Liver (tissue), 3 donors: ENCODE measurements around the gene DMRTC2.

ENCODE experiments used
- RAD21 ChIP-seq, 2 donors: IDR thresholded peaks; 2 replicates each; pipeline ENCODE4 v1.6.1; 2016; ENCODE audit warnings: antibody characterized with exemption in 2 of 2, mild to moderate bottlenecking in 2 of 2
- RXRA ChIP-seq, 2 donors: IDR thresholded peaks; 2 replicates each; pipeline ENCODE4 v1.6.1; 2017 to 2018; ENCODE audit warnings: antibody characterized with exemption in 2 of 2, mild to moderate bottlenecking in 1 of 2
- TF ChIP-seq, protein P1 (sequence below): fragments of 150-350 bp; IDR thresholded peaks from 2 replicates; pipeline ENCODE4 v1.5.1; 2017; ENCODE audit warnings: improper control_type of control experiment, low read depth, low read length; ENCODE audit not compliant: missing input control
- donor health status: healthy.
- donor health status: healthy.

DNA sequence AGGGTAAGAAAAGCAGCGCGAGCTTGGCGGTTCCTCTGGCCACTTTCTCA lies at the start of gene DMRTC2:
- no peak for TF ChIP-seq RXRA (IDR thresholded peaks at IDR 0.05)
- TF ChIP-seq RAD21 (IDR thresholded peaks at IDR 0.05): no peak
- TF ChIP-seq, protein P1, sequence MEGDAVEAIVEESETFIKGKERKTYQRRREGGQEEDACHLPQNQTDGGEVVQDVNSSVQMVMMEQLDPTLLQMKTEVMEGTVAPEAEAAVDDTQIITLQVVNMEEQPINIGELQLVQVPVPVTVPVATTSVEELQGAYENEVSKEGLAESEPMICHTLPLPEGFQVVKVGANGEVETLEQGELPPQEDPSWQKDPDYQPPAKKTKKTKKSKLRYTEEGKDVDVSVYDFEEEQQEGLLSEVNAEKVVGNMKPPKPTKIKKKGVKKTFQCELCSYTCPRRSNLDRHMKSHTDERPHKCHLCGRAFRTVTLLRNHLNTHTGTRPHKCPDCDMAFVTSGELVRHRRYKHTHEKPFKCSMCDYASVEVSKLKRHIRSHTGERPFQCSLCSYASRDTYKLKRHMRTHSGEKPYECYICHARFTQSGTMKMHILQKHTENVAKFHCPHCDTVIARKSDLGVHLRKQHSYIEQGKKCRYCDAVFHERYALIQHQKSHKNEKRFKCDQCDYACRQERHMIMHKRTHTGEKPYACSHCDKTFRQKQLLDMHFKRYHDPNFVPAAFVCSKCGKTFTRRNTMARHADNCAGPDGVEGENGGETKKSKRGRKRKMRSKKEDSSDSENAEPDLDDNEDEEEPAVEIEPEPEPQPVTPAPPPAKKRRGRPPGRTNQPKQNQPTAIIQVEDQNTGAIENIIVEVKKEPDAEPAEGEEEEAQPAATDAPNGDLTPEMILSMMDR: no peak
